Mesothelial cell of epicardium (in vitro differentiated cells): ENCODE measurements around the gene MANBA. TPM values are rescaled to one million over a fixed set of nuclear protein-coding genes. Genes with fewer than 3 reads are reported as not detected.
A peak's percentile ranks its signal among the peaks of the same experiment; 100 is the strongest.
"Not testable (repeated sequence)": the region's sequence is repeated elsewhere in the genome, so short reads cannot be mapped to it uniquely, and the experiment has no call there.

Experiments used
- DNase-seq, 2 experiments: peaks; one replicate each; pipeline ENCODE4 v3.0.0; 2021; ENCODE audit warnings: low spot score in 2 of 2; ENCODE audit not compliant: unreplicated experiment in 2 of 2
- H3K27ac Mint-ChIP-seq: 2 replicates; pipeline ENCODE4 v1.8.0; 2021; ENCODE audit warnings: mixed read lengths
- H3K27me3 Mint-ChIP-seq: 2 replicates; pipeline ENCODE4 v1.8.0; 2021; ENCODE audit warnings: low read depth, mixed read lengths
- H3K36me3 Mint-ChIP-seq: 2 replicates; pipeline ENCODE4 v1.8.0; 2021; ENCODE audit warnings: mixed read lengths
- H3K4me1 Mint-ChIP-seq: 2 replicates; pipeline ENCODE4 v1.8.0; 2021; ENCODE audit warnings: mixed read lengths
- H3K4me3 Mint-ChIP-seq: 2 replicates; pipeline ENCODE4 v1.8.0; 2021; ENCODE audit warnings: mild to moderate bottlenecking, moderate library complexity, mixed read lengths
- H3K9me3 Mint-ChIP-seq: 2 replicates; pipeline ENCODE4 v1.8.0; 2021; ENCODE audit warnings: mixed read lengths
- total RNA-seq: library from RNA; stranded (reverse); gene quantifications from 3 replicates; pipeline ENCODE4 v1.2.1, GENCODE V29; 2021
- TF ChIP-seq, protein P1 (sequence below): fragments of 200-600 bp; sonication (generic); IDR thresholded peaks from one replicate; pipeline ENCODE4 v1.5.0; 2021; ENCODE audit warnings: antibody characterized with exemption; ENCODE audit not compliant: unreplicated experiment

Gene MANBA
- total RNA-seq, 1 donor from 2014 or later, result 39.2 TPM

DNA sequence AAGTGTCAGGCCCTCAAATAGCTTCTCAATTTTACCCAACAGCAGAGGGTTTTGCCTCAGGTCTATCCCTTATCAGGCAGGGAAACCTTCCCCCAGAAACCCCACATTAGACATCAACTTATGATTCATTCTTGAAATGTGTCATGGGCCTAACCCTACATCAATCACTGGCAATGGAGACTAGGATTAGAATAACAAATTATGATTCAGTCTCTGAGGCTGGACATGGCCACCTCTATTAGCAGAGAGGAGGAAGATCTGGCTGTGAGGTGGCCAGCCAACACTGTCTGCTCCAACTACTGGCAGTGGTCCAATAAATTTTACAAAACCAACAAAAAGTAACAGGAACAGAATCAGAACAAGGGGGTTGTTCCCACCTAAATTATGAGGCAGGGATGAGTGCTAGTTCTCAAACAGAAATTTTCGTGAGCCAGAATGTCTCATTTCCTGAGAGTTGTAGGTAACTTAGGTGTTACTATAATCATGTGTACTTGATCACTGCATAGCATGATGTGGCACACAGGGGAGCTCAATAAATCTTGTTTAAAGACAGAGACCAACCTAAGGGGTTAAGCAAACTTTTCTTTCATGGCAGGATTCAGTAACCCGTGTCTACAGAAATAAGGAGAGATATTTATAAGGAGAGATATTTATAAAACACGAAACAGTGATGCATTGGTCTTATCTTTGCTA lies 132.8 kb downstream of the MANBA start:
- Mint-ChIP-seq H3K9me3 (no peaks in the 10 kb centered on the region), H3K27ac (peak overlapping the region; percentile 4), H3K36me3 (peaks cover 7% of the 10 kb centered on the region), H3K27me3 (no peaks in the 10 kb centered on the region), H3K4me3 (no peak overlapping the region), H3K4me1 (peaks cover 30% of the 10 kb centered on the region)
- TF ChIP-seq, protein P1, sequence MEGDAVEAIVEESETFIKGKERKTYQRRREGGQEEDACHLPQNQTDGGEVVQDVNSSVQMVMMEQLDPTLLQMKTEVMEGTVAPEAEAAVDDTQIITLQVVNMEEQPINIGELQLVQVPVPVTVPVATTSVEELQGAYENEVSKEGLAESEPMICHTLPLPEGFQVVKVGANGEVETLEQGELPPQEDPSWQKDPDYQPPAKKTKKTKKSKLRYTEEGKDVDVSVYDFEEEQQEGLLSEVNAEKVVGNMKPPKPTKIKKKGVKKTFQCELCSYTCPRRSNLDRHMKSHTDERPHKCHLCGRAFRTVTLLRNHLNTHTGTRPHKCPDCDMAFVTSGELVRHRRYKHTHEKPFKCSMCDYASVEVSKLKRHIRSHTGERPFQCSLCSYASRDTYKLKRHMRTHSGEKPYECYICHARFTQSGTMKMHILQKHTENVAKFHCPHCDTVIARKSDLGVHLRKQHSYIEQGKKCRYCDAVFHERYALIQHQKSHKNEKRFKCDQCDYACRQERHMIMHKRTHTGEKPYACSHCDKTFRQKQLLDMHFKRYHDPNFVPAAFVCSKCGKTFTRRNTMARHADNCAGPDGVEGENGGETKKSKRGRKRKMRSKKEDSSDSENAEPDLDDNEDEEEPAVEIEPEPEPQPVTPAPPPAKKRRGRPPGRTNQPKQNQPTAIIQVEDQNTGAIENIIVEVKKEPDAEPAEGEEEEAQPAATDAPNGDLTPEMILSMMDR, result no peak
- no peak for DNase-seq

DNA sequence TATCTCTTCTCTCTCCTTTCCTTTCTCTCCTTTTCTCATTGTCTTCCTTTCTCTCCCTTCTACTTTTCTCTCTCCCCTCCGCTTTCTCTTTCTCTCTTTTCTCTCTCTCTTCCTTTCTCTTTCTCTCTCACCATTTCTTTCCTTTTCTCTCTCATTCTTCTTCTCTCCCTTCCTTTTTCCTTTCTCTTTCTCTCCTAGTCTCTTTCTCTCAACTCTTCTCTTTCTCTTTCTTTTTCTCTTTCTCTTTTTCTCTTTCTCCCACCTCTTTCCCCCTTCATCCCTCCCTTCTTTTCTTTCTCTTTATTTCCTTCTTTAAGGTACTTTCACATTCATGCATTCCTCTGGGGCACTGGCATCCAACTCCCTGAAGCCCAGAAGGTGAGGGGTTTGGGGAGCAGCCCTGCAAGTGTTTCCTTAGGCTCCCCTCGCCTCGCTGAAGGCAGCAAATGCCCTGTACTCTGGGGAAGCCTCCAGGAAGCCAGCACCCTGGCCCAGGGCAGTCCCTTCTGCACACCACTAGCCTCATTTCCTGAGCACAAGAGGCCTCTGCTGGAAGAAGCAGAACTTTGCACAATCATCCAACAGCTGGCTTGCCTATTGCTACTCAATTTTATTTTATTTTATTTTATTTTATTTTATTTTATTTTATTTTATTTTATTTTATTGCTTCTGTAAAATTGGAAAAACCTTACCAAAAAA lies 135.4 kb downstream of the MANBA start:
- Mint-ChIP-seq H3K27me3 (no peaks in the 10 kb centered on the region), H3K36me3 (no peaks in the 10 kb centered on the region), H3K27ac (no peak overlapping the region), H3K4me3 (no peak overlapping the region), H3K4me1 (peaks cover 34% of the 10 kb centered on the region), H3K9me3 (no peaks in the 10 kb centered on the region)
- TF ChIP-seq, protein P1, result no peak
- DNase-seq, result no peak

GRCh38 chr4:102624505-102624904 lies 136.3 kb downstream of the MANBA start:
- no peaks in the 10 kb centered on the region for H3K9me3 Mint-ChIP-seq
- no peak overlapping the region for H3K27ac Mint-ChIP-seq
- H3K27me3 Mint-ChIP-seq, result no peaks in the 10 kb centered on the region
- TF ChIP-seq, protein P1, result no peak
- no peaks in the 10 kb centered on the region for H3K36me3 Mint-ChIP-seq
- no peak overlapping the region for H3K4me3 Mint-ChIP-seq
- DNase-seq, result no peak
- H3K4me1 Mint-ChIP-seq, result peaks cover 27% of the 10 kb centered on the region

GRCh38 chr4:102623622-102624021 lies 137.1 kb downstream of the MANBA start:
- TF ChIP-seq, protein P1, result no peak
- DNase-seq, result no peak
- Mint-ChIP-seq H3K4me3 (no peak overlapping the region), H3K27me3 (no peaks in the 10 kb centered on the region), H3K36me3 (no peaks in the 10 kb centered on the region), H3K9me3 (no peaks in the 10 kb centered on the region), H3K4me1 (peaks cover 19% of the 10 kb centered on the region), H3K27ac (no peak overlapping the region)

DNA sequence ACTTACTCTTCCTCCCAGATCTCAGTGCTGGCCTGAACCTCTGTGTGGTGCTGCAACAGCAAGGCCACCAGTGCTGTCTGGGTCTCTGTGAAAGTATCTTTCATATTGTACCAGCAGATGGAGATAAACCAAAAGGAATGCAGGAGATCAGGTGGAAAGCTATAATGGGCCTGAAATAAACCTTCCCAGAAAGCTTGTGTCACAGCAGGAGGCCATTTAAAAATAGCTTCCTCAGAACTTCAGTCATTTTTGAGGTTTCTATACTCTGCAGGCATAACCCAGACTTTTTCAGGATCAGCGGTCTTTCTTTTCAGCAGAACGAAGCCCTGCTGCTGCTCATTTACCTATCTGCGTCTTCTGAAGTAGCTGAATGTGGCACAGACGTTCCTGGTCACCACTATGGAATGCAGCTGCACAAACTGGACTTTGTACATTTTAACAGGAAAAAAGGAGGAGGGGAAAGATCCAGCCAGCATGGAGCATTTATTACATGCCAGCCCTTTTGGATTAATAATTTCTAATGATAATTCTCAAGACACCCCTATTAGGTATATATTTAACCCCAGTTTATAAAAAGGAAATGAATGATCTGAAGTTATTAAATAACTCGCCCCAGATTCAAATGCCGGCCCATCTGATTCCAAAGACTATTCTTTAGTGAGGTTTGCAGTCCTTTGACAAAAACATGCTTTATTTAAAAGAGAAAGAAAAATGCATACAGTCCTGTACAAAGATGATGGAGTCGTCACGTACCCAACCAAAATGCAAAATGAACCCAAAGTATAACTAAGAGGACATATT lies 139.9 kb downstream of the MANBA start:
- TF ChIP-seq, protein P1, result peak; percentile 37
- Mint-ChIP-seq H3K9me3 (no peaks in the 10 kb centered on the region), H3K4me1 (peaks cover 11% of the 10 kb centered on the region), H3K27me3 (no peaks in the 10 kb centered on the region), H3K27ac (peak overlapping the region; percentile 59), H3K36me3 (peaks cover 2% of the 10 kb centered on the region), H3K4me3 (peak overlapping the region; percentile 40)
- DNase-seq, result no peak

DNA sequence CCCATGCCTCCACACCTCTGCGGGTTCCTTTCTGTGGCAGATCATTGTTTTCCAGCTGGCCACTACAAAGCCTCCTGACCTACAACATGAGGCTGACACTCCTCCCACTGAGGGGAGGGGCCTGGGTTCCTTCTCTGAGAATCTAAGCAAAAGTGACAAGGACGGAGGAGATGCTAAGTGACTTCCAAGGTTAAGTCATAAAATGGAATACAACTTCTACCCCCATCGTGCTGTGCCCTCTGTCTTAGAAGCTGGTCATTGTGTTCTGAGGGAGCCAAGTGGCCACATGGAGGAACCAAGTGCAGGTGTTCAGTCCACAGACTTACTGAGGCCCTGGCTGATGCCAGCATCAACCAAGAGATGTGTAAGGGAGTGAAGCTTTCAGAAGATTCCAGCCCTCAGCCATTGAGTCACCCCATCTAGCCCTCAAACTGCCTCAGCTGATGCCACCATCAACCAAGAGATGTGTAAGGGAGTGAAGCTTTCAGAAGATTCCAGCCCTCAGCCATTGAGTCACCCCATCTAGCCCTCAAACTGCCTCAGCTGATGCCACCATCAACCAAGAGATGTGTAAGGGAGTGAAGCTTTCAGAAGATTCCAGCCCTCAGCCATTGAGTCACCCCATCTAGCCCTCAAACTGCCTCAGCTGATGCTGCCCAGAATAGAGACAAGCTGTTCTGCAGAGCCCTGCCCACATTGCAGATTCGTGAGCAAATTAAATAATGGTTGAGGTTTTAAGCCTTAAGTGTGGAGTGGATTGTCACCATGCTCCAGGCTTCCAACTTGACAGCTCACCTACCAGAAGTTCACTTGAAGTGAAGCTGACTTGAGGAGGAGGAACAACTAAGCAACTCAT lies 140.8 kb downstream of the MANBA start:
- H3K27ac Mint-ChIP-seq, DNase-seq, H3K4me3 Mint-ChIP-seq, H3K9me3 Mint-ChIP-seq, H3K36me3 Mint-ChIP-seq, H3K27me3 Mint-ChIP-seq: not testable (repeated sequence)
- peaks cover 11% of the 10 kb centered on the region for H3K4me1 Mint-ChIP-seq

DNA sequence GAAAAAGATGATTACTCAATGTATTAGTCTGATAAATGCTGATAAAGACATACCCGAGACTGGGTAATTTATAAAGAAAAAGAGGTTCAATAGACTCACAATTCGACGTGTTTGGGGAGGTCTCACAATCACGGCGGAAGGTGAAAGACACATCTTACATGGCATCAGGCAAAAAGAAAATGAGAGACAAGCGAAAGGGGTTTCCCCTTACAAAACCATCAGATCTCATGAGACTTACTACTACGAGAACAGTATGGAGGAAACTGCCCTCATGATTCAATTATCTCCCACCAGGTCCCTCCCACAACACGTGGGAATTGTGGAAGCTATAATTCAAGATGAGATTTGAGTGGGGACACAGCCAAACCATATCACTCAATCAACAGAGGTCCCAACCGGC lies 141.7 kb downstream of the MANBA start:
- not testable (repeated sequence) for H3K4me3 Mint-ChIP-seq, H3K27ac Mint-ChIP-seq, H3K9me3 Mint-ChIP-seq, DNase-seq, H3K27me3 Mint-ChIP-seq
- Mint-ChIP-seq H3K4me1 (peaks cover 11% of the 10 kb centered on the region), H3K36me3 (peaks cover 18% of the 10 kb centered on the region)
